Measurements from ENCODE around the gene DOCK10. TPM values are rescaled to one million over a fixed set of nuclear protein-coding genes. Genes with fewer than 3 reads are reported as not detected.

The DOCK10 gene
- total and polyA plus RNA-seq, 2 donors (not counting 3 experiments of a cell fraction or from before 2014, with no cell fraction given), result 5.8 to 23.0 TPM

- Histone ChIP-seq H3K27me3 (ENCODE audit: control insufficient read depth in 2 of 2, insufficient read depth in 2 of 2, low read length in 2 of 2) (peaks cover 0 to 7% of the 10 kb centered on the region in 2 experiments), H4K20me1 (replicated peaks; ENCODE audit: control insufficient read depth, extremely low read depth, insufficient read depth, low read length) (no peaks in the 10 kb centered on the region), H3K9ac (replicated peaks; ENCODE audit: extremely low read depth, insufficient read depth, low read length) (no peak overlapping the region), H2AFZ (ENCODE audit: low read depth, low read length) (no peak overlapping the region), H3K4me1 (ENCODE audit: control insufficient read depth, extremely low read depth, insufficient read depth, low read length) (no peaks in the 10 kb centered on the region), H3K9me1 (replicated peaks; ENCODE audit: control insufficient read depth, extremely low read depth, insufficient read depth, low read length) (no peaks in the 10 kb centered on the region), H3K4me3 (replicated peaks in 1 of 3; ENCODE audit: insufficient read depth in 1 of 3, low read depth in 1 of 3, low read length in 3 of 3) (no peak overlapping the region), H3K27ac (ENCODE audit: insufficient read depth, low read depth, low read length) (no peak overlapping the region), H3K9me3 (replicated peaks; ENCODE audit: control insufficient read depth, insufficient read depth, low read length) (no peaks in the 10 kb centered on the region), H3K36me3 (ENCODE audit: control insufficient read depth in 2 of 2, extremely low read depth in 1 of 2, insufficient read depth in 2 of 2, low read length in 2 of 2) (no peaks in the 10 kb centered on the region), H3K4me2 (ENCODE audit: insufficient read depth, low read length) (no peak overlapping the region), H3K79me2 (ENCODE audit: control insufficient read depth, insufficient read depth, low read length) (no peaks in the 10 kb centered on the region)
- TF ChIP-seq MYC (IDR thresholded peaks at IDR 0.05; ENCODE audit: low read depth, low read length) (no peak), POLR2A (IDR thresholded peaks at IDR 0.05; ENCODE audit: low read depth, low read length) (no peak), JUN (IDR thresholded peaks at IDR 0.05; ENCODE audit: borderline replicate concordance, insufficient read depth, insufficient read length, low read depth) (no peak), POLR2AphosphoS5 (IDR thresholded peaks at IDR 0.05; ENCODE audit: insufficient read depth, low read depth, low read length) (no peak), FOS (IDR thresholded peaks at IDR 0.05; ENCODE audit: borderline replicate concordance, insufficient read depth, low read length) (no peak), GATA2 (IDR thresholded peaks at IDR 0.05; ENCODE audit: insufficient read depth, insufficient read length, low read depth, low read length) (no peak), EZH2 (IDR thresholded peaks at IDR 0.05; ENCODE audit: borderline replicate concordance, low read depth, low read length, severe bottlenecking) (no peak)
- TF ChIP-seq, protein P1, sequence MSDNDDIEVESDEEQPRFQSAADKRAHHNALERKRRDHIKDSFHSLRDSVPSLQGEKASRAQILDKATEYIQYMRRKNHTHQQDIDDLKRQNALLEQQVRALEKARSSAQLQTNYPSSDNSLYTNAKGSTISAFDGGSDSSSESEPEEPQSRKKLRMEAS (IDR thresholded peaks at IDR 0.05; ENCODE audit: insufficient read depth, insufficient read length), result no peak
- TF ChIP-seq, protein P2, sequence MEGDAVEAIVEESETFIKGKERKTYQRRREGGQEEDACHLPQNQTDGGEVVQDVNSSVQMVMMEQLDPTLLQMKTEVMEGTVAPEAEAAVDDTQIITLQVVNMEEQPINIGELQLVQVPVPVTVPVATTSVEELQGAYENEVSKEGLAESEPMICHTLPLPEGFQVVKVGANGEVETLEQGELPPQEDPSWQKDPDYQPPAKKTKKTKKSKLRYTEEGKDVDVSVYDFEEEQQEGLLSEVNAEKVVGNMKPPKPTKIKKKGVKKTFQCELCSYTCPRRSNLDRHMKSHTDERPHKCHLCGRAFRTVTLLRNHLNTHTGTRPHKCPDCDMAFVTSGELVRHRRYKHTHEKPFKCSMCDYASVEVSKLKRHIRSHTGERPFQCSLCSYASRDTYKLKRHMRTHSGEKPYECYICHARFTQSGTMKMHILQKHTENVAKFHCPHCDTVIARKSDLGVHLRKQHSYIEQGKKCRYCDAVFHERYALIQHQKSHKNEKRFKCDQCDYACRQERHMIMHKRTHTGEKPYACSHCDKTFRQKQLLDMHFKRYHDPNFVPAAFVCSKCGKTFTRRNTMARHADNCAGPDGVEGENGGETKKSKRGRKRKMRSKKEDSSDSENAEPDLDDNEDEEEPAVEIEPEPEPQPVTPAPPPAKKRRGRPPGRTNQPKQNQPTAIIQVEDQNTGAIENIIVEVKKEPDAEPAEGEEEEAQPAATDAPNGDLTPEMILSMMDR (IDR thresholded peaks at IDR 0.05; ENCODE audit: extremely low read depth in 1 of 2, insufficient read depth in 1 of 2, low read depth in 1 of 2, low read length in 2 of 2), result no peak
- CTCF ChIA-PET, result no interaction called here
- dilution Hi-C loops (cut with MboI; ENCODE audit: extremely low pct_ligation_motif_present, low sequenced_read_pairs), result no loop called here
- intact Hi-C loops (cut with micrococcal nuclease), result no loop called here
- POLR2A ChIA-PET, result no interaction called here
- DNase-seq (ENCODE audit: low read depth, low spot score) (no peak), FAIRE-seq (no peak)
- BruUV-seq (replicated peaks), result no TSS peak
These were observed 30.2 kb upstream of the DOCK10 start for GRCh38 chr2:225072444-225072843.
